HG02885 (cell line): ENCODE data around the gene ST3GAL4.

ENCODE experiments used
- ATAC-seq: cut with Tn5 transposase; IDR thresholded peaks from one replicate; pipeline ENCODE4 v1.9.1; 2021; ENCODE audit warnings: mild to moderate bottlenecking; ENCODE audit not compliant: unreplicated experiment, poor library complexity

ST3GAL4 gene

GRCh38 chr11:126436209-126436755 is 80.8 kb downstream of the ST3GAL4 start:
- ATAC-seq, result no peak

- no peak for ATAC-seq
These were observed 82.2 kb downstream of the ST3GAL4 start for GRCh38 chr11:126437731-126438130.

GRCh38 chr11:126438272-126438671 is 82.8 kb downstream of the ST3GAL4 start:
- ATAC-seq, result no peak

- ATAC-seq, result no peak
These were observed 83.2 kb downstream of the ST3GAL4 start for GRCh38 chr11:126438691-126439090.

GRCh38 chr11:126440276-126440675 is 84.8 kb downstream of the ST3GAL4 start:
- no peak for ATAC-seq

- peak; percentile 68 for ATAC-seq
These were observed 85.5 kb downstream of the ST3GAL4 start for GRCh38 chr11:126440792-126441514.

- ATAC-seq, result no peak
These were observed 87.6 kb downstream of the ST3GAL4 start for GRCh38 chr11:126443120-126443519.

- no peak for ATAC-seq
These were observed 88.6 kb downstream of the ST3GAL4 start for GRCh38 chr11:126444072-126444471.

- ATAC-seq, result no peak
These were observed 91.1 kb downstream of the ST3GAL4 start for GRCh38 chr11:126446581-126446980.

- no peak for ATAC-seq
These were observed 94.7 kb downstream of the ST3GAL4 start for GRCh38 chr11:126450198-126450597.

- ATAC-seq, result no peak
These were observed 95.3 kb downstream of the ST3GAL4 start for GRCh38 chr11:126450806-126451205.

- no peak for ATAC-seq
These were observed 95.8 kb downstream of the ST3GAL4 start for GRCh38 chr11:126451211-126451802.

GRCh38 chr11:126452241-126453101 is 97.0 kb downstream of the ST3GAL4 start:
- no peak for ATAC-seq

GRCh38 chr11:126456089-126456488 is 100.6 kb downstream of the ST3GAL4 start:
- ATAC-seq, result no peak

- no peak for ATAC-seq
These were observed 101.5 kb downstream of the ST3GAL4 start for GRCh38 chr11:126456783-126457542.

GRCh38 chr11:126457817-126458216 is 102.3 kb downstream of the ST3GAL4 start:
- ATAC-seq, result no peak

- no peak for ATAC-seq
These were observed 104.3 kb downstream of the ST3GAL4 start for GRCh38 chr11:126459691-126460281.

GRCh38 chr11:126460417-126461095 is 105.1 kb downstream of the ST3GAL4 start:
- no peak for ATAC-seq

- no peak for ATAC-seq
These were observed 105.6 kb downstream of the ST3GAL4 start for GRCh38 chr11:126461096-126461440.
